ENCODE results near the gene MTERF1. TPM values are rescaled to one million over a fixed set of nuclear protein-coding genes. Genes with fewer than 3 reads are reported as not detected.

MTERF1 gene
- total and polyA plus RNA-seq, 9 of the 15 experiments (the other 6 are each of a cell fraction or from before 2014, with no cell fraction given): 15.7 to 49.2 (median 29.1) TPM

- TF ChIP-seq CHD7 (IDR thresholded peaks at IDR 0.05; ENCODE audit: low read depth, low read length): no peak
- no peak for TF ChIP-seq CCAR2 (IDR thresholded peaks at IDR 0.05; ENCODE audit: low read depth, low read length)
- no peak for TF ChIP-seq ZNF143 (CRISPR knock-in tag; IDR thresholded peaks at IDR 0.05)
- TF ChIP-seq PREB (CRISPR knock-in tag; IDR thresholded peaks at IDR 0.05): no peak
- no peak for TF ChIP-seq HDAC1 (IDR thresholded peaks at IDR 0.05)
- no peak for TF ChIP-seq PHB2 (IDR thresholded peaks at IDR 0.05; ENCODE audit: low read depth)
- TF ChIP-seq FOXA3 (CRISPR knock-in tag; conservative IDR thresholded peaks at IDR 0.05 in 1 of 2, IDR thresholded peaks at IDR 0.05 in 1 of 2): no peak
- no peak for TF ChIP-seq SMAD4 (CRISPR knock-in tag; conservative IDR thresholded peaks at IDR 0.05)
These were observed 11.7 kb upstream of the MTERF1 start (continued) for GRCh38 chr7:91892099-91892705.

Measured in K562 (cell line).